CD4-positive, alpha-beta T cell treated with Interleukin-21 for 1 hour (primary cell): Measurements from ENCODE around the gene STYXL1.
"Not testable (repeated sequence)": the region's sequence is repeated elsewhere in the genome, so short reads cannot be mapped to it uniquely, and the experiment has no call there.

ENCODE experiments used
- DNase-seq: peaks from one replicate; pipeline ENCODE4 v3.0.0-alpha.2; 2020

Gene STYXL1

GRCh38 chr7:76064208-76064970 lies 16.6 kb upstream of the STYXL1 start:
- no peak for DNase-seq

GRCh38 chr7:76063525-76063924 lies 15.7 kb upstream of the STYXL1 start:
- no peak for DNase-seq

- DNase-seq = no peak
Observed at GRCh38 chr7:76063114-76063513, 15.3 kb upstream of the STYXL1 start.

GRCh38 chr7:76062254-76062653 lies 14.5 kb upstream of the STYXL1 start:
- no peak for DNase-seq

GRCh38 chr7:76060842-76061241 lies 13.0 kb upstream of the STYXL1 start:
- no peak for DNase-seq

- not testable (repeated sequence) for DNase-seq
Observed at GRCh38 chr7:76058745-76059144, 10.9 kb upstream of the STYXL1 start.

GRCh38 chr7:76057813-76058145 lies 10.0 kb upstream of the STYXL1 start:
- no peak for DNase-seq

- no peak for DNase-seq
Observed at GRCh38 chr7:76057103-76057812, 9.5 kb upstream of the STYXL1 start.

- no peak for DNase-seq
Observed at GRCh38 chr7:76056241-76056640, 8.4 kb upstream of the STYXL1 start.

GRCh38 chr7:76054123-76055120 lies 6.6 kb upstream of the STYXL1 start:
- DNase-seq = no peak

- no peak for DNase-seq
Observed at GRCh38 chr7:76053461-76053860, 5.7 kb upstream of the STYXL1 start.

- DNase-seq = not testable (repeated sequence)
Observed at GRCh38 chr7:76052681-76053080, 4.9 kb upstream of the STYXL1 start.

GRCh38 chr7:76051840-76052239 lies 4.0 kb upstream of the STYXL1 start:
- DNase-seq = peak; percentile 47

GRCh38 chr7:76050545-76050944 lies 2.7 kb upstream of the STYXL1 start:
- no peak for DNase-seq

GRCh38 chr7:76049295-76049694 lies 1.5 kb upstream of the STYXL1 start:
- DNase-seq = no peak

GRCh38 chr7:76048668-76048988 lies 828 bp upstream of the STYXL1 start:
- DNase-seq = no peak

- peak; percentile 20 for DNase-seq
Observed at GRCh38 chr7:76047305-76047810, 442 bp downstream of the STYXL1 start.

GRCh38 chr7:76044375-76044865 lies 3.4 kb downstream of the STYXL1 start:
- DNase-seq = no peak

- no peak for DNase-seq
Observed at GRCh38 chr7:76040126-76040525, 7.7 kb downstream of the STYXL1 start.

- DNase-seq = no peak
Observed at GRCh38 chr7:76037310-76037709, 10.5 kb downstream of the STYXL1 start.

- DNase-seq = no peak
Observed at GRCh38 chr7:76031964-76032363, 15.8 kb downstream of the STYXL1 start.

GRCh38 chr7:76029682-76030081 lies 18.1 kb downstream of the STYXL1 start:
- DNase-seq = not testable (repeated sequence)

- no peak for DNase-seq
Observed at GRCh38 chr7:76023002-76023401, 24.8 kb downstream of the STYXL1 start.
